Liver (tissue), 3 donors: ENCODE data around the gene NT5M.

Source experiments
- CTCF ChIP-seq: fragments of 150-350 bp; IDR thresholded peaks from 2 replicates; pipeline ENCODE4 v1.5.1; 2017; ENCODE audit warnings: improper control_type of control experiment, low read depth, low read length; ENCODE audit not compliant: missing input control
- EGR1 ChIP-seq, 2 donors: IDR thresholded peaks; 2 replicates each; pipeline ENCODE4 v1.6.1; 2016 to 2018; ENCODE audit warnings: antibody characterized with exemption in 2 of 2, low read depth in 2 of 2
- FOXA1 ChIP-seq: IDR thresholded peaks from 2 replicates; pipeline ENCODE4 v1.6.1; 2016; ENCODE audit warnings: antibody characterized with exemption
- GABPA ChIP-seq, 2 donors: IDR thresholded peaks in 1 of 2; conservative IDR thresholded peaks in 1 of 2; 2 replicates each; pipeline ENCODE4 v1.6.1; 2016; ENCODE audit warnings: antibody characterized with exemption in 2 of 2, mild to moderate bottlenecking in 1 of 2, moderate library complexity in 1 of 2
- HNF4G ChIP-seq: IDR thresholded peaks from 2 replicates; pipeline ENCODE4 v1.6.1; 2016; ENCODE audit warnings: antibody characterized with exemption
- JUND ChIP-seq, 2 donors: IDR thresholded peaks; 2 replicates each; pipeline ENCODE4 v1.6.1; 2016; ENCODE audit warnings: antibody characterized with exemption in 2 of 2
- MAX ChIP-seq: IDR thresholded peaks from 2 replicates; pipeline ENCODE4 v1.6.1; 2016; ENCODE audit warnings: antibody characterized with exemption
- RAD21 ChIP-seq, 2 donors: IDR thresholded peaks; 2 replicates each; pipeline ENCODE4 v1.6.1; 2016; ENCODE audit warnings: antibody characterized with exemption in 2 of 2, mild to moderate bottlenecking in 2 of 2
- REST ChIP-seq: IDR thresholded peaks from 2 replicates; pipeline ENCODE4 v1.6.1; 2016; ENCODE audit warnings: antibody characterized with exemption, mild to moderate bottlenecking
- RXRA ChIP-seq, 2 donors: IDR thresholded peaks; 2 replicates each; pipeline ENCODE4 v1.6.1; 2017 to 2018; ENCODE audit warnings: antibody characterized with exemption in 2 of 2, mild to moderate bottlenecking in 1 of 2
- SP1 ChIP-seq: IDR thresholded peaks from 2 replicates; pipeline ENCODE4 v1.6.1; 2018; ENCODE audit warnings: antibody characterized with exemption, mild to moderate bottlenecking
- TAF1 ChIP-seq: conservative IDR thresholded peaks from 2 replicates; pipeline ENCODE4 v1.6.1; 2016; ENCODE audit warnings: antibody characterized with exemption, mild to moderate bottlenecking
- YY1 ChIP-seq: IDR thresholded peaks from 2 replicates; pipeline ENCODE4 v1.6.1; 2016; ENCODE audit warnings: antibody characterized with exemption, mild to moderate bottlenecking
- ZBTB33 ChIP-seq: IDR thresholded peaks from 2 replicates; pipeline ENCODE4 v1.6.1; 2016; ENCODE audit warnings: antibody characterized with exemption
- donor health status: healthy.
- donor health status: healthy.

GRCh38 chr17:17314501-17315071 is 11.4 kb downstream of the NT5M start:
- TF ChIP-seq CTCF (no peak), TAF1 (no peak), SP1 (no peak), ZBTB33 (no peak), HNF4G (no peak), GABPA (IDR thresholded peaks at IDR 0.05 in 1 of 2, conservative IDR thresholded peaks at IDR 0.05 in 1 of 2) (no peak), RXRA (IDR thresholded peaks at IDR 0.05) (no peak), MAX (no peak), RAD21 (IDR thresholded peaks at IDR 0.05) (no peak), FOXA1 (no peak), YY1 (no peak), EGR1 (IDR thresholded peaks at IDR 0.05; ENCODE audit: low read depth in 2 of 2) (no peak), JUND (IDR thresholded peaks at IDR 0.05) (no peak), REST (no peak)
